Anterior cingulate cortex (tissue), 58 donors: Measurements from ENCODE around the gene BRD1.
A peak's percentile ranks its signal among the peaks of the same experiment; 100 is the strongest.
"Not testable (repeated sequence)": the region's sequence is repeated elsewhere in the genome, so short reads cannot be mapped to it uniquely, and the experiment has no call there.

Experiments used
- DNase-seq, 58 donors: peaks; one replicate each; lab custom pipeline; 2025; lab: John Stamatoyannopoulos, UW

The BRD1 gene

DNA sequence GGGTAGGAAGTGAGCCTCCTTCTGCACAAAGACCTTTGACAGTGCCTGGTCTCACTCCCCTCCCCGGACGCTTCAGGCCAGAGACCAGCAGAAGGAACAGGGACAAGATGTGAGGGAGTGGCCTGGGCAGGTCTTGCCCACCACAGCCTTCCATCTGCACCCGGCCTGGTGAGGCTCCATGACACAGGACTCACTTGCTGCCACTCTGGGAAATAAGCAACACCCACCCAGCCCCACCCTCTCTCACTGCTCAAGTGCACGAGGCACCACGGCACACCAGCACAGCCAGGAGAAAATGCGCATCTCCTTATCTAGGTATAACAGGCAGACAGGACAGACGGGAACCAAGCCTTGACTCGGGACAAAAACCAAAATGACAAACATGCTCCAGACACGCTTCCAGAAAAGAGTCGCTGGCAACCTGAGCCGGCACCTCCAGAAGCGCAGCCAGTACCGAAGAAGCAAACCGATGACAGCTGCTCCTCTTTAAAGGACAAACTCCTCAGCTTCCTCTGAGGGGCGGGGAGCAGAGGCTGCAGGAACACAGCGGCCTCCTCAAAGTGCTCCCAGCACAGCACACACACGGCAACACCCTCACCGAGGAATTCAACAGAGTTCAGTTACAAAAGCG, 41.7 kb downstream of the BRD1 start:
- peak in 11 of 58 donors; percentile 7 to 68 (median 31) for DNase-seq

DNA sequence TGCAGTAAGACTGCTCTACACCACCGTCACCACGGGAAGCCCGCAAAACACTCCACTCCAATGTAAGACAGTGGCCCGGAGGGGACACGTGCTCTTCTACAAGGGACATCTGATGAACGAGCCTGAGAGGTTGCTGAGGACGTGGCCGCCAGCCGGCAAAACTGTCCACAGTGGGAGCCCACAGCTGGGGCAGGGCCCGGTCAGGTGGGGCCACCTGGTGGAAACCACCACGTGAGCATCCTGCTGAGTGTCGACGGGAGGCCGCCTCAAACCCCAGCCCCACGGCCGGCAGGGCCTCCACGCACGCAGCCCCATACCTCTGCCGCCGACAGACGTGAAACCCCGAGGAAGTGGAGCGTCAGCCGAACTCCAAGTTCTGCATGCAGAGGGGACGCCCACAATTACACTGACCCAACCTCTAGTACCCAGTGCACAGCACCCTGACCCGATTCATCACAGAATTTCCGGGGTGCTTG, 42.6 kb downstream of the BRD1 start:
- no peak for DNase-seq

DNA sequence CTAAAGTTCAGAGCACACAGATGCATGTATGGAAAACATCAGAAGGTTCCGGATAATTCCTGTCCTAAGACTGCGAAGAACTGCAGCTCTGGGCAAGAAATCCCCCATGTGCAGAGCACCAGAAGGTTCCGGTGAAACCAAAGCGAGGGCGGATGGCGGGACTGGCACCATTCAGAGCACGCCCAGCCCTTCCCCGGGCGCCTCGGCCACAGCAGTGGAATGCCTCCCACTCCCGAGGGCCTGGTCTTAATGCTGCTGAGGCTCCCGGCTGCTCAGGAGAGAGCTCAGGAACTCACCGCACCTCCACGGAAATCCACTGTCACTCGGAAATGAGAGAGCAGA, 43.1 kb downstream of the BRD1 start:
- DNase-seq, result no peak

DNA sequence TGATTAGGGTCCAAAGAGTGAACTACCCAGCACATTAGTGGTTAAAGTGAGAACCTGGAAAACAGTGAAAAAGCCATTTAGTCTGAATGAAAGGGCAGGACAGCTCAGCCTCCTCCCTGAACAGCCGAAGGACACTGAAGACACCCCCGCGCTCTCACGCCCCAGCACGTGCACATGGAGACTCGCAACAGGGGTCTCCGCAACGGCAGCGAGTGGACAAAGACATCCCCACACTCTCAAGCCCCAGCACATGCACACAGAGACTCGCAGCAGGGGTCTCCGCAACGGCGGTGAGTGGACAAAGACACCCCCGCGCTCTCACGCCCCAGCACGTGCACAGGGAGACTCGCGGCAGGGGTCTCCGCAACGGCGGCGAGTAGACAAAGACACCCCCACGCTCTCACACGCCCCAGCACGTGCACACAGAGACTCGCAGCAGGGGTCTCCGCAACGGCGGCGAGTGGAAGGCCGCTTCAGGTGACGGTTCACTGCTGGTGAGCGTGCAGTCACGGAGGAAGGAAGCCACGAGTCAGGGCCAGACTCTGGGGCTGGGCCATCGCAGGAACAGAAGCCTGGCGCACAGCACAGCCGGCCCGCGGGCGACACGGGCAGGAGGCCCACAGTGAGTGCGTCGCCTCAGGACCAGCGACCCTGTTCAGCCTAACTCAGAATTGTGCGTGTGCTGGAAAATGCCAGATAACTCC, 43.6 kb downstream of the BRD1 start:
- no peak for DNase-seq

DNA sequence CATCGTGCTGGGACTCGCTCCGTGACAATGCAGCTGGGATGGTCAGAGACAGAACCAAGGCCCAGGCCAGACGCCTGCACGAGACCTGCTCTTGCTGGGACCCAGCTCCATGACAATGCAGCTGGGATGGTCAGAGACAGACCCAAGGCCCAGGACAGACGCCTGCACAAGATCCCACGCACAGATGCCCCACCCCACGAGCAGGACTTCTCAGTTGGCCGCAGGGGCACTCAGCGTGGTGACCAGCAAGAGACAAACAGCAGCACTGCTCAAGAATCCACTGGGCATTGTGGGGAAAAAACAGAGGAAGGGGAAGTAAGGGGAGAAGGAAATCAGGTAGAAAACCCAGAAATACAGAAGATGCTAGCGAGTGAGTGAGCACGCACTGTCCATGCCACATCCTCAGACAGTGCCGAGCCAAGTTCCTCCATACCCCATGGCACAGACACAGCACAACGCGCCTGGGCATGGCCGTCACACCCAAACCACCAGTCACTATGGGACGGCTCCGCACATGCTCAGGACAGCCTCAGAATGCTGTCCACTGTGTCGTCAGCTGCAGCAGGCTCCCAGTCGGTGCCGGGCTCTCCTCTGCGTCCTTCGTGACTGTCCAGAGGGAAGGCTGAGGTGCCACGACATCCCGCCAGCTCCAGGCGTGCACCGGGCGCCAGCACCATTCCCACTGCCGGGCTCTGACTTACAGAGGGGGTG, 44.5 kb downstream of the BRD1 start:
- DNase-seq, result no peak

DNA sequence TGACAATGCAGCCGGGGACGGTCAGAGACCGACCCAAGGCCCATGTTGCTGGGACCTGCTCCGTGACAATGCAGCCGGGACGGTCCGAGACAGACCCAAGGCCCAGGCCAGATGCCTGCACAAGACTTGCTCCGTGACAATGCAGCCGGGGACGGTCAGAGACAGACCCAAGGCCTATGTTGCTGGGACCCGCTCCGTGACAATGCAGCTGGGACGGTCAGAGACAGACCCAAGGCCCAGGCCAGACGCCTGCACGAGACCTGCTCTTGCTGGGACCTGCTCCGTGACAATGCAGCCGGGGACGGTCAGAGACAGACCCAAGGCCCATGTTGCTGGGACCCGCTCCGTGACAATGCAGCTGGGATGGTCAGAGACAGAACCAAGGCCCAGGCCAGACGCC, 45.8 kb downstream of the BRD1 start:
- not testable (repeated sequence) for DNase-seq

DNA sequence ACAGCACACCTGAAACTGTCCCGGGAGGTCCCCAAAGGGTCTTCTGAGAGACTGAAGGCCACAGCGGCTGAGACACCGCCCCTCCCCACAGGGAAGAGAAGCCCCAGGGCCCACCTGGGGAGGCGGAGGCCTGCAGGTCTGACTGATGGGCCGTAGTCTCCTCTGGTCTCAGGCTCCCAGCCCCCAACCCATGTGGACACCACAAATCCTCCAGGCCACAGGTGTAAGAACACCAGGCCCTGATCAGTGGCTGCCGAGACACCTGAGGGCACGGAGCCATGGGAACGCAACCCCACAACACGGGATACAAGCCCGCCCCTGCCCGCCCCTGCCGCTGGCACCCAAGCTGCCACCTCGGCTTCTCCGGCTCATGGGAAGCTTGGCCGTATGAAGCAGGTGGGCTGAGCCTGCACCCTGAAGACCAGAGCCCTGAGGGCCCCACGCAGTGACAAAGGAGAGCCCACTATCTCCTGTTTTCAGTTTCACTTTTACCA, 46.3 kb downstream of the BRD1 start:
- DNase-seq, result no peak

DNA sequence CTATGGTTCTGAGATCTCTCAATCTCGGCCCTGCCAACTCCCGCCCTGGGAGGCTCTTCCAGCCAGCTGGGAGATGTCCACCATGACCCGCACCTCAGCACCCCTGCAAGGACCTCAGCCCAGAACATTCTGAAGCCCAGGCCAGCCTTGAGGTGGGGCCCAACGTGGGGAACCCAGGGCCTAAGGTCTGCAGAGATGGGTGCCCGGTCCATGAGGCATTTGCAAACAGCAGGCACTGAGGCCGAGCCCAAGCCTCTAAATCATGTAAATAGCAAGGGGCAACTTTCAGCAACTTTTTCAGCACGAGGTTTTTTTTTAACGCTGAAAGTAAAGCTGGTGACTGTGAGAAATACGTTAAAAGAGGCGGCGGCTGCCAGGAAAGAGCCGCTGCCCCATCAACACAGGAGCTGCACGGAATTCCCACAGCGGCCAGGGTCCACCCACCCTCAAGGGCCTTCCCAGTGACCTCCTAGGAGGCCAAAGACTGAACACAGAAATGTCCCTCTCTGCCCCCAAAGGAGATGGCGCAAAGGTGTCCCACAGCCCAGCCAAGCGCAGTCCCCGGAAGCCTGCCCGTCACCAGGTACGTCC, 46.9 kb downstream of the BRD1 start:
- no peak for DNase-seq

DNA sequence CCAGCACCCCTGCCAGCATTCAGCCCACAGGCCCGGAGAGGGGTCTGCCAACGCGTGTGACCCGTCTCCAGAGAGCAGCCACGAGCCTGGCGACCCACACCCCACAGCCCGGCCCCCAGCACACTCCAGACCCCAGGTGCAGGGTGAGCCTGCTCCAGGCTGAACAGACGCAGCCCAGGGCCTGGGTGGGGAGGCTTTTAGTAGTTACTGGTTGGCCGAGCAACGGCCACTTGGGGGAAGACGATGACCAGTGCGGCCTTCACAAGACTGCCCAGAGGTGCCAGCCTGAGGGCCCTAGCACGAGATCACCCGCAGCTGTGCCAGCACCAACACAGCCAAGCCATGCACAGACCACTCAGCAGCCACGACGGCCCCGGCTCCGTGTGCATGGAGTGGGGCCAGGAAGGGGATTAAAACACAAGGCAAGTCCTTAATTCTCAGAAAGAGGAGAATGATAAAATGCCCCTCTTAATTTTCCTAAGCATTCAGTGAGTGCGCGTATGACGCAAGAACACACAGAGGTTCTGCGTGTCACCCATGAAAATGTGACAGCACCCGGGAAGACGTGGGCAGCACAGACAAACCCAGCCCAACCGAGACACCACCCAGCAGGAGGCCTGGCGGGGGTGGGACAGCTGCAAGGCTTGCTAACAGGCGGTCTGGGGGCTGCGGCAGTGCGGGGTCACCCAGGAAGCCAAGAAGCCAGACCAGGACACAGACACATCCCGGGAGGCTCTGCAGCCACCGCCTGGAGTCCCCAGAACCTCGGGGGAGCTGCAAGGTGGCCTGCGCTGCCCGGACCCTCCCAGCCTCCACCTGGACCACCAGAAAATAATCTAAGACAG, 47.6 kb downstream of the BRD1 start:
- peak in 18 of 58 donors; percentile 6 to 46 (median 24) for DNase-seq

DNA sequence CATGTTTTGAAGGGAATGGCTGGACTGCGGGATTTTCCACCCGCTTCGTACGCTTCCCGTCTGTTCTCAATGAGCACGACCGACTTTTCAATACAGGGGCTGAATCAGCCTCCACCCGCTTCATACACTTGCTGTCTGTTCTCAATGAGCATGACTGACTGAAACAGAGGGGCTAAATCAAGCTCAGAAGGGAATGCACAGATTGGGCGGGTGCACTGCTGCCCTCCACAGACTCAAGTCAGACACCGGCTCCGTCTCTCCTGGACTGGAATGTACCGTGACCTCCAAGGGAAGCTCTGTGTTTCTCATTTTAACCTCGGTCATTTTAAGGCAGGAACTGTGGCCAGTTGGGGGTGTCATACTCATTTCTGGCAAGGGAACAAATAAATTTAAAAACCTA, 48.5 kb downstream of the BRD1 start:
- no peak for DNase-seq

DNA sequence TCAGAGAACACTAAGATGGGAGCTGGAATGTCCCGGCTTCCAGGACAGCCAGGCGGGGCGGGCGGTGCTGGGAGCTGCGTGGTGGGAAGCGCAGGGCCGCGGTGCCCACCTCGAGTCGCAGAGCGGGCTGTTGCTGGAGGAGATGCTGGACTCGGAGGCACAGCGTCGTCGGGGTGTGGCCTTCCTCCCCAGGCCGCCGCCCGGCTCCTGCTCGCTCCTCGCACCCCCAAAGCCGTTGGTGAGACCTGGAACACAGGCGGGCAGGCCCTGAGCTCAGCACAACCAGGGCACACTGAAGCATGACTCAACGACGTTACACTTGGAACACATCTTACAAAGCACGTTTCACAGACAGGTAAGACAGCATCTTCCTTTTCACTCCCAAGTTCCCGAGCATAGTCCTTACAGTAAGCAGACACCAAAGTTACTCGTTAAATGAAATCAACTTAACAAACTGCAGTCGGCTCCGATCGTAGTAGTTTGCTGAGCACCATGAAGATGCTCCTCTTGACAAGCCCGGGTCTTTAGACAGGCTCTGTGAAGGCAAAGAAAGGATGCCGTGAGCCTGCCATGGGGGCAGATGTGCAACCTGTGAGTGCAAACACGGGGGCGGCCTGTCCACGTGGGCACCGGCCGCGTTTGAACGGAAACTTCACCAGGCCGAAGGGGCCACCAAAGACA, 50.0 kb downstream of the BRD1 start:
- DNase-seq, result no peak

DNA sequence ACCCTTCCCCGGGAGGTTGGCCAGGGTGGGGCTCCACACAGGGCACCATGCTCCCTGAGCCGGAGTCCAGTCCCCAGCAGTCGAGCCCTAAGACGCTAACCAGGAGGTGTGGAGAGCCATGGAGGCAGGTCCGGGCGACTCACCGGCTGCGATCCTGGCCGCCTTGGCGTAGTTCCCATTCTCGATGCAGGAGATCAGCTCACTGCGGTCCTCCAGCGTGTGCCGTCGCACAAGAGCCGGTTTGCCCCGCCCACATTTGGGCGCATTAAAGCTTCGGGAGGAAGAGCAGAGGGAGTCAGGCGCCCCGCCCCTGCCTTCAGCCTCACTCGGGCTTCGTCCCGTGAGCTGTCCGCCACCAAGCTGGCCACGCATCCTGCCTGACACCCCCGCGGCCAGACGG, 50.8 kb downstream of the BRD1 start:
- DNase-seq, result no peak

DNA sequence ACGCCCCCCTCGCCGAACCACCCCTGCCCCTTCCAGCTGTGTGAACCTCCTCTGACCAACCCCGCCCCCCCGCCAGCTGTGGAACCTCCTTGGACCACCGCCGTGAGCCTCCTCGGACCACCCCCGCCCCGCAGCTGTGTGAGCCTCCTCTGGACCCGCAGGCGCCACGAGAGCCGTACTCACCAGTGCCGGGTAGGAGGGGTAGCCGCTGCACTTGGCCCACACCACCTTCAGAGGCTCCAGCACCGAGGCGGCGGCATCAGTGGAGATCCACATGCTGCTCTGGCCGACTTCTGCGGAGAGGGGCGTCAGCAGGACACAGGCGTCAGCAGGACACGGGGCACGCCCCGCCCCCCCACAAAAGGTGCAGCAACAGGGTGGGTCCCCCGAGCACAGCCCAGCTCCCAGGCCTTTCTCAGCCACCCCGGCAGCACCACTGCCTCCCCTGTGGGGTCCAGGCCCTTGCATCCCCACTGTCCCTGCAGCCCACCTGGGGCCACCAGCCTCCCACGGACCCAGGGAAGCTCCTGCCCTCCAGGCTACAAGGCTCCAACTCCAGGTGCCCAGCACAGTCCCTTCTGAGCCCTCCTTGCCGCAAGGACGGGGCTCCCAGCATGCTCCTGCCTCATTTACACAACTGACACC, 51.7 kb downstream of the BRD1 start:
- no peak for DNase-seq

DNA sequence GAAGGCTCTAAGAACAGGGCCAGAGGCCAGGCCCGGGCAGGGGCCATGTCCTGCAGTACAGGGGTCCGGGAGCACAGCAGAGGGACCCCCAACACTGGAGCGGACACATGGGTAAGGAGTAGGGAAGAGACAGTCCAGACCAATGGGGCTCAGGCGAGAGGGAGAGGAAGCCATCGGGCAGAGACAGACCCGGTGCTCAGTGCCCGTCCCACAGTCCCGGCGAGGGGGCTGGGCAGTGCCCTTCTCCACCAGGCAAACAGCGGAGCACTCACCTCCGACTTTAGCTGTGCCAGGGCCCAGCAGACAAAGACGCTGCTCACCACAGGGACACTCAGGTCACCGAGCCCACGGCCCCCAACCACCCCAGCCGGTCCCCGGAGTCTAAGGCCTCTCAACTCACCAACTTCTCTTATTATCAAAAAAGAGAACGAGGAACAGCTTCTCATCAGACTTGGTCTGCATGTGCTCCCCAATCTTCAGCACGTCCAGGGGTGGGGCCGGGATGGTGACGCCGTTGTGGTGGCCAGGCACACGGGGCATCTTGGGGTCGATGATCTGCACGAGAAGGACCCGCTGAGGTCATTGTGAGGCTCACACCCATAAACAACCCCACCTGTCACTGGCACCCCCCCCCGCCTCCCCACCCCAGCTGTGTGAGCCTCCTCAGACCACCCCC, 52.3 kb downstream of the BRD1 start:
- no peak for DNase-seq

DNA sequence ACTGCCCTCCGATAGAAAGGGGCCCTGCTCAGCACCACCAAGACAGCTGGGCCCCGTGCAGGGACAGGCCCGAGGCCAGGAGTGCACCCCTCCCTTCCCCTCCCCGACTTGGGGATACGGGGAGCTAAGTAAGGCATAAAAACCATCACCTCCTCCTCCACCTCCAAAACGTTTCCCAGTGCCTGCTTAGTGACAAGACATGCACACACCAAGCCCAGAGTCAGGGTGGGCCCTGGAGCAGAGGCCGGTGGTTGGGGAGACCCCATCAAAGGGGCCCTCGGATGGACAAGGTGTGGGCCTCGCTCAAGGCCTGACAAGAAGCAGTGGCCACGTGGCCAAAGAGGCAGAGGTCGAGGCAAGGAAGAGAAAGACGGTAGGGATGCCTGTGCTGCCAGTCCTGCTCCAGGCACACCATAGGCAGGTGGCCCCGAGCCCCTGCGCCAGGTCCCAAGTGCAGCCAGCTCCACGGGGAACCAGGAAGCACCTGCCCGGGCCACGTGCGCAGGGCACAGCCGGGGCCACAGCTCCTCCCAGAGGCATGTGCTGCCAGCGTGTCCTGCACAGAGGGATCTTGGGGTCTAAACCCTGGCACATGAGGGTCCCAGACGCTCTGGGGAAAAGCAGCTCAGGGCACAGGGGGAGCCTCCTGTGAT, 53.0 kb downstream of the BRD1 start:
- DNase-seq, result no peak

DNA sequence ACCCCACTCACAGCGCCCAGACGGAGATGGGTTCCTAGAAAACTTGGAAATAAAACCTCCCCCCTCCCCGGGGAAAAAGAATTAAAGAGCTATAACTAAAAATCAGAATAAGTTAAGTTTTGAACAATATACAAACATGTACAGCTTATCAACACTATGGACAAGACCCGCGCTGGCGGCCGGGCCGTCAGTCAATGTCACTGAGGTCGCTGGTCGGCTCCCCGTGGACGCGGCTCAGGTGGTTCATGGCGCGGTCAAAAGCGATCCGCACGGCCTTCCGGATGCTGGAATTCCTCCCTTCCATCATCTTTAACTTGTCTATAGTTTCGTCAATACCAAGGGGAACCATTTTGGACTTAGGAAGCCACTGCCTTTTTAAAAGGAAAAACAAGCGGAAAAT, 53.6 kb downstream of the BRD1 start:
- DNase-seq, result no peak

DNA sequence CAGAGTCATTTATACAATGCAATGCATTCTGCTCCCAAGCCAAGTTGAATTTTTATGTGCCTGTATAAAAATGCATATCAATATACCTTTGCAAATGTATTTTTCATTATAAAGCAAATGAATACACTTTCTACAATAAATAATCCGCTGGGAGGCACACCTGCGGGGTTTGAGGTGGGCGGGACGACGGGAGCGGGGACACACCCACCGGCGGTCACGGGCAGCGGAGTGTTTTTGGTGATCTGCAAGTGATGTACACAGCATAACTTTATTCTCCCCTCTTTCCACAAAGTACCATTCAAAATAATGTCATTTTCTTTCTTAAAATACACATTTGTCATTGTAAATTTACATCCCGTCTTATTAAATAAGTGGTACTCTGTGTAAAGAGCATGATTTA, 54.1 kb downstream of the BRD1 start:
- DNase-seq, result no peak

DNA sequence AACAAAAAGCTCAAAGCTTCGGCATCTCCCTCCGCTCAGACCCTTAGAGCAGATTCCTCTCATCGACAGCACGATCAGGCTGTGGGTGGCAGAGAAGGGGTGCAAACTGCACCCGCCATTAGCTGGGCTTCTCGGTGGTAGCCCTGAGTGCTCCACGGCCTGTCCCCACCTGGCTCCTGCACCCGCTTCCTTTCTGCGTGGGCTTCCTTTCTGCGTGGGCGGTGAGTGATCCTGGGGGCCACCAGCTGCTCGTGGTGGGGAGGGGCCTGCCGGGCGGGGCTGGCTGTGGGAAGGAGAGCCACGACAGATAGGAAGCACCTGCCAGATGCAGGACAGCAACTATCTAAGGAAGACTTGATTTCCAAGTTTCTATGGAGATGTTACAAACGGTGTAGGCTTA, 55.0 kb downstream of the BRD1 start:
- no peak for DNase-seq
